HG03565 (cell line): ENCODE results near the gene SYT2.
"Not testable (repeated sequence)": the region's sequence is repeated elsewhere in the genome, so short reads cannot be mapped to it uniquely, and the experiment has no call there.

Source experiments
- ATAC-seq: cut with Tn5 transposase; IDR thresholded peaks from one replicate; pipeline ENCODE4 v1.9.1; 2021; ENCODE audit warnings: mild to moderate bottlenecking, moderate library complexity; ENCODE audit not compliant: unreplicated experiment

SYT2 gene

GRCh38 chr1:202625416-202626360 lies 84.6 kb downstream of the SYT2 start:
- no peak for ATAC-seq

GRCh38 chr1:202624781-202625108 lies 85.5 kb downstream of the SYT2 start:
- no peak for ATAC-seq

- no peak for ATAC-seq
These were observed 86.0 kb downstream of the SYT2 start for GRCh38 chr1:202624088-202624780.

DNA sequence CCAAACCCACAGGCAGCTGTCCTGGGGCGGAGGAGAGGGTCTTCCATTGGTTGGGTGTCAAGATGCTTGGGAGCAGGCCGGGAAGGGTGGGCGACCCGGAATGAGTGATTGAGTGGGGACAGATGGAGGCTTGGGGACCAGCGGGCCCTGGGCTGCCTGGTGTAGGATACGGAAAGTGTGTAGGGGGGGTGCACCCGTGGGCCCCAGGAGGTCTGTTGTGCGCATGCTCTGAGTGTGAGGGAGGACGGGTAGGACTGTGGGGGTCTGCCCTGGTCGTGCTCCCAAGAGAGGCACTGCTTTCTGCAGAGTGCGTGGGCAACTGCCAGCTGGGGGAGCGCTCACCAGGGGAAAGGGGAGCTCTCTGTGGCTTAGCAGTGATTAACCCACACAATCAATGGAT lies 86.8 kb downstream of the SYT2 start:
- not testable (repeated sequence) for ATAC-seq

DNA sequence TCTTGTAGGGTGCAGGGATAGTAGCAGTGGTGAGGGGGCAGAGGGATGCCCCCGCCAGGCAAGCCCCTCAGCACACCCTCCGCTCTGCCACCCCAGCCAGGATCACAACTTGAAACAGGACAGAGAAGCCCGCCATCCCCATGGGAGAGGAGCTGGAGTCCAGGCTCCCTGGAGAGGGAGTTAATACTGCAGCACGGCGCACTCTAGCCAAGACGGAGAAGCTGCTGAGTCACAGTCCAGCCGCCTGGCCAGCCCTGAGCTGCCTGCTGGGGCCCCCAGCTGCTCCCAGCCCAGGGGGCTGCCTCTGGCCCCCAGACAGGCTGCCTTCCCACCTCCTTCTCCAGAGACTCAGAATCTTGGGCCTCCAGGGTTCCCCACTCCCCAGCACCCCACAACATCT lies 87.2 kb downstream of the SYT2 start:
- no peak for ATAC-seq

DNA sequence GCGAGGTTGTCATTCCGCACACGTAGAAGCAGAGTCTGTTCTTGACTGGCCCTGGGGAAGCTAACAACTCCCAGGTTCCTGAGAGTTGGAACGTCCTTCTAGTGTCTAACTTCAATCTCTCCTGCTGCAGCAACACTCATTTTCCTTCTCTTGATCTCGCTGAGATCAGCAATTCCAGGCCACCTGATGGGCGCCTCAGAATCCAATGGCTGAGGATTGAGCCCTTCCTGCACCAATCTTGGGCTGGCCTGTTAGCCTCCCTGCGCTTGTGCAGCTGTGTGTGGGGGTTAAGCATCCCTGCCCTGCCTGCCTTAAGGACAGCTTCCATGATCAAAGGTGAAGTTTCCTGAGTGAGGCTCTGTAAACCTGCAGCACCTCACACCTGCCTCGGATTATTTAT lies 87.9 kb downstream of the SYT2 start:
- ATAC-seq, result no peak

GRCh38 chr1:202621446-202621845 lies 88.8 kb downstream of the SYT2 start:
- ATAC-seq, result no peak

DNA sequence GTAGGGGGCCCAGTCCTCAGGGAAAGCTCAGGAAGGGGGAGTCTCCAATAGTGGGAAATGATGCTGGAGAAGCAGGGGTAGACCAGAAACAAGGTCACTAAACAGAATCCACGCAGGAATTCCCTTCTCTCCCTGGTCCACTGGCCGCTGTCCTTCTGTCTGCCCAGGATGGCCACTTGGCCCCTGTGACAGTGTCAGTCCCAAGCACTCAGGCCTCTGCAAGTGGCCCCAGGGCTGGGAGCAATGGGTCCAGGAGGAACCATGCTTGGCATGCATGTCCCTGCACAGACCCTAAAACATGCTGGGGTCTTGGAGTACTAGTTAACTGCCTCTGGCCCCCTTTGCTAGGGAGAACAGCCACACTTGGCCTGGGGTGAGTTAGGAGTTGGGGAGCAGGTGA lies 90.2 kb downstream of the SYT2 start:
- ATAC-seq, result not testable (repeated sequence)

- ATAC-seq, result no peak
These were observed 90.7 kb downstream of the SYT2 start for GRCh38 chr1:202619505-202619904.

DNA sequence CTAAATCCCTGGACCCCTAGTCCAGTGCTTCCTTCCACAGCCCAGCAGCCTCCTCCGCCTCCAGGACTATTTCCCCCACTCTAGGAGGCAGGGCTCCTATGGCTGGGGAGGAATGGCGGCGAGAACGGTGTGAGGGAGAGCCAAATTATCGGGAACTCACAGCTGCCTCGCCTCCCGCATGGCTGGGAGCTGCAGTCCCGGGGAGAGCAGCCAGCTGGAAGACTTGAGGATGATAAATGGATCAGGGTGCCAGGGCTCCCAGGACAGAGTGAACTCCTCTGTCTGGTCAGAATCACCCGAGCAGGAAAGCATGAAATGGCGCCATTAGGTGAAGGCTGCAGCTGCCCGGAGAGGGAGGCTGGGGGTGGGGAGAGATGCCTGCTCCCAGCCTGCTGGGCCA lies 91.2 kb downstream of the SYT2 start:
- ATAC-seq, result not testable (repeated sequence)

DNA sequence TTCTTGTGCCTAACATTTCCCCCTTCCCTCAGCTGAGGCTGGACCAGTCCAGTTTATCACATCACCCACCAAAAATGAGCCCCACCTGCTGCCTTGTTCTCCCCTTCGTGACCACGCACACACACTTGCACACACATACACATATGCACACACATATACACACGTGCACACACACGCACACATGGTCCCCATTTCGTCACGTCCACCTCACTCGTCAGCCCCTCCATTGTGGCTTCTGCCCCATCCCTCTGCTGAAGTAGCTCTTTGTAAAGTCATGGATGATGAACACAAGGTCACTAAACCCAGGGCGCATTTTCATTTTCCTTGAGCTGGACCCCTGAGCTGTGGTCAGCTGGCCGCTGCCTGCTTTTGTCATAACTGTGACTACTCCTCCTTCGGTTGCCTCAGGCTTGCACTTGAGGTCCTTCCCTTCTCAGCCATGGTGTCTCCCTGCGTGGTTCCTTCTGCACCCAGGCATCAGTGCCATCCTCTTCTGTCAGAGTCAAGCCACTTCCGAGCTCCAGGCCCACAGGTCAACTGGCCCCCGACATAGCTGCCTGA lies 93.8 kb downstream of the SYT2 start:
- peak; percentile 26 for ATAC-seq

DNA sequence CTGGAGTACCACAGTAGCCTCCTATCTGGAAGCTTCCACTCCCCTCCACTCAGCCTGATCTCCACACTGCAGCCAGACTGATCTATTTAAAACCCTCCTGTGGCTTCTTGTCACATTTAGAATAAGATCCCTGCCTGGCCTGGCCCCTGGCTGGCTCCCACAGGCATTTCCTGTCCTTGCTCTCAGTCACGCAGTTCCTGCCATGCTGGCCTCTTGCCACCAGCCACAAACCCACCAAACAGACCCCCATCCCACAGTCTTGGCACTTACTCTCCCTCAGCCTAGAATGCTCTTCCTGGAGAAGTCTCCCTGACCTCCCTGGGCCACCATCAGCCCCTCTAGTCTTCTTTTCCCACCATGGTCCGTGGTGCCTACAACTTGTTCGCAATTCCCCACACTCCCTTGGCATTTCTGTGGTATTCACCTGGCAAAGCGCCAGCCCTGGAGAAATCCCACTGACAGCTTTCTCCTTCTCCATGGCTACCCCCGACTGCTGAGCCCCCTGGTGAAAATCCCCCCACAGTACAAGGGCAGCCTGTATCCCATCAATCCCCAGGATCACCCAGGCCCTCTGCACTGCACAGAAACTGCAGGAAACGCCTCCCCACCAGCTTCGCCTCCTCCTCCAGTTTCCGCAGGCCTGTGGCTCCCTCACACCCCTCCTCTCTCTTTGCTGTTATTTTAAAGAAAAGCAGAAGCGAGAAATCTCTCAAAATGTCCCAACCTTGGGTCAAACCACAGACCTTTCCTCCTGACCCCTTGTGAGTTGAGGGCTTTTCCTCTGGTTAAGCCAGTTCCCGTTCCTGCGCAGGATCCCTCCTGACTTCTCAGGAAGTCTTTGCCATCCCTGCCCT lies 94.5 kb downstream of the SYT2 start:
- peak; percentile 79 for ATAC-seq

DNA sequence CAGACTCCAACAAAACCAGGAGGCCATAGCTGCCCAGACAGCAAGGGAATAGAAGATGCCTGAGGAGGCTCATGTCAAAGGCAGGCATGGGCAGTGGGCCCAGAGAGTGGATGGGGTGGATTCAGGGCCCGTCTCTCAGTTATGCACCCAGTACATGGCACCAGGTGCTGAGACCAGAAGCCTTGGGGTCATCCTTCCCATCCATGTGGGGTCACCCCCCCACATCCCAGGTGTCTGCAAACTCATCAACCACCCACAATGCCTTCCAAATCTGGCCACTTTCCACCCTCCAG lies 95.1 kb downstream of the SYT2 start:
- not testable (repeated sequence) for ATAC-seq

DNA sequence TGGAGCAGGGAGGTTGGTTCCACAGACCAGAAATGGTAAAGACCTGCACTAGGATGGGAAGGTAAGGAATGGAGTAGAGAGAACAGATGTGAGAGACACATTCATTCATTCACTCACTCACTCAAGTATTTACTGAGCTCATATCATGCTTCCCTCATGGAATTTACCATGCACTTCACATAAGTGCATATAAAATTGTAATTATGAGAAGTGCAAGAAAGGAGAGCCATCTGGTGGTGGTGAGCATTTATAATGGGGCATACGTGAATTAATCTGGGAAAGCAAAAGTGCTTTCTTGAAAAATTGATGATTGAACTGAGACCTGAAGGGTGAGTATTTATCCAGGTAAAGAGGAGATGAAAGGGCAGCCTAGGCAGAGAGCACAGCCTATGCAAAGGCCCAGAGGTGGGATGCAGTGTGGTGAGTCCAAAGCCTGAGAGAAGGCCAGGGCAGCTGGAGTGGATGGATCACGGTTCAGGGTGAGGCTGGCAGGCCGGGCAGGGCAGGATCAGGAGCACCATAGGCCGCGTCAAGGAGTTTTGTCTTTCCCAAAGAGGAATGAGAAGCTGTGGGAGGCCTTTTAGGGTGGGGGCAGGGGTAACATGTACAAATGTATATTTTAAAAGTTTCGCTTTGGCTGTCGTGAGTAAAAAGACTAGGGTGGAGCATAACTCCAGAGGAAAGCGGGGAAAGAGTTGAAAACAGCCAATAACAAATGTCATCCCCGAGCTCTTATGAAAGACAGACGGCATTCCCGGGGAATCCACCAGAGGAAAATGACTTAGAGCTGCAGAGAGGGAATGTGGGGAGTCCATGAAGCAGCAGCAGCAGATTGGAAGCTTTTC lies 95.7 kb downstream of the SYT2 start:
- not testable (repeated sequence) for ATAC-seq

- no peak for ATAC-seq
These were observed 96.7 kb downstream of the SYT2 start for GRCh38 chr1:202613571-202613970.

GRCh38 chr1:202612036-202612435 lies 98.2 kb downstream of the SYT2 start:
- not testable (repeated sequence) for ATAC-seq

- ATAC-seq, result no peak
These were observed 104.7 kb downstream of the SYT2 start for GRCh38 chr1:202605515-202605914.

DNA sequence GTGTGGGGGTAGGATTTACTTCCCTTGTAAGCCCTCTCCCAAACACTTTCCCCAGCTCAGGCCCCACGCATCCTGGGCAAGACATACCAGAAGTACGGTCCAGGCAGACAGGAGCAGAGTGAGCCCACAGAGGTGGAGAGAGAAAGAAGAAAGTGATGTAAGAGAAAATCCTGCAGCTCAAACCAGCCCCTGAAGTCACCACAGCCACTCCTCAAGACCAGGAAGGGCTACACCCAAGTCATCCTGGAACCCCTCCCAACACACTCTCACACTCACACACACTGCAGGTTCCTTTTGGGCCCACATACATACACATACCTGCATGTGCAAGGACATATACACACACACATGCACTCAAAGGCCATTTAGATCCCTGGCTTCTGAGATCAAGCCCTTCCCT lies 106.8 kb downstream of the SYT2 start:
- ATAC-seq, result no peak

DNA sequence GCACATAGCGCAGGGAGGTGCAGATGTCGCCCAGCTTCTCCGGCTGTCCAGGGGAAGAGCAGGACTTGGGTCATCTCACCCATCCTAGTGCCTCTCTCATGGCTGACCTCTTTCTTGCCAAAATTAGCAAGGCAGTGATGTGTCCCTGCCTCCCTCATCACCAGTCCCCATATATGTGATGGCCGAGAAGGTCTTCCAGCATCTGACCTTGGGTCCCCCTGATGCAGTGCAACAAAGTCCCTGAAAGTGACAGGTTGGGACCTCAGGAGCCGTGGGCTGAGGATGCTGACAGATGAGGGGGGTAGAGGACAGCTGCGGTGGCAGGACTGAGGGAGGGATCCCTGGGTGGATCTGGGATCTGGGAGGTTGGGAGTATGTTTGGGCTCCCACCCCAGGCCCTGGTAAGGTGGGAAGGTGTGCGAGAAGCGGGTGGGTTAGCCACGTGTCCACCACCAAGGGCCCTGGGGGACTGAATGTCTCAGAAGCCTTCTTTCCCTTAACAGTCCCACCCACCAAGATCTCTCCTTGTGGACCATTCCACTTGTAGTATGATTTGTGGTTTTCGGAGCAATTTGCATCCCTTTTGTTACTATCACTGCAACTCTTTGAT lies 109.7 kb downstream of the SYT2 start:
- ATAC-seq, result no peak
